B cell (primary cell): Measurements from ENCODE around the gene GNG13. TPM values are rescaled to one million over a fixed set of nuclear protein-coding genes. Genes with fewer than 3 reads are reported as not detected.

Experiments used
- ATAC-seq: fragments of 200-7000 bp; cut with Tn5 transposase; one replicate; pipeline ENCODE4 v1.10.0; 2021; ENCODE audit warnings: low read depth, mild to moderate bottlenecking, moderate number of reproducible peaks, moderate library complexity
- CTCF ChIA-PET: fragments of 350-600 bp; sonication (Branson Sonifier 250); formaldehyde crosslinking; loops from one replicate; lab custom pipeline; 2021; ENCODE audit warnings: antibody characterized with exemption, inconsistent platforms; lab: Charles Lee
- POLR2A ChIA-PET: fragments of 350-600 bp; sonication (Branson Sonifier 250); formaldehyde crosslinking; loops from one replicate; lab custom pipeline; 2021; ENCODE audit warnings: antibody characterized with exemption; lab: Charles Lee
- DNase-seq: peaks from one replicate; pipeline ENCODE4 v3.0.0; 2013
- H2AFZ ChIP-seq: 2 replicates; pipeline ENCODE4 v1.6.1; 2012; ENCODE audit warnings: mild to moderate bottlenecking, low read depth, low read length; ENCODE audit not compliant: insufficient read depth, poor library complexity, severe bottlenecking
- H3K27ac ChIP-seq, 2 donors: 1 replicate in 1 of 2; 2 replicates in 1 of 2; pipeline ENCODE4 v1.5.1; 2012 to 2013; ENCODE audit warnings: low read length in 2 of 2, mild to moderate bottlenecking in 2 of 2, moderate library complexity in 1 of 2
- H3K27me3 ChIP-seq, 4 experiments: fragments of 200-600 bp in 1 of 4; sonication (generic) in 1 of 4; replicated peaks in 1 of 4; 1 replicate in 2 of 4; 2 replicates in 2 of 4; pipeline versions ENCODE4 v1.6.1 to v1.7.0; 2013 to 2016; ENCODE audit warnings: low read length in 3 of 4, mild to moderate bottlenecking in 2 of 4, mixed read lengths in 1 of 4, moderate library complexity in 1 of 4; ENCODE audit not compliant: insufficient read depth in 4 of 4, control insufficient read depth in 3 of 4; ENCODE audit errors: control extremely low read depth in 1 of 4
- H3K36me3 ChIP-seq, 2 experiments: replicated peaks in 1 of 2; 1 replicate in 1 of 2; 2 replicates in 1 of 2; pipeline versions ENCODE4 v1.6.1 to v1.7.1; 2013; ENCODE audit warnings: low read length in 1 of 2; ENCODE audit not compliant: insufficient read depth in 2 of 2, control insufficient read depth in 1 of 2; ENCODE audit errors: control extremely low read depth in 1 of 2, extremely low read depth in 1 of 2
- H3K4me1 ChIP-seq, 2 donors: fragments of 200-600 bp in 1 of 2; sonication (generic) in 1 of 2; 1 replicate in 1 of 2; 2 replicates in 1 of 2; pipeline versions ENCODE4 v1.5.1 to v1.6.1; 2013 to 2017; ENCODE audit warnings: low read length in 2 of 2; ENCODE audit not compliant: control insufficient read depth in 2 of 2, insufficient read depth in 2 of 2
- H3K4me2 ChIP-seq: replicated peaks from 2 replicates; pipeline ENCODE3; 2012; ENCODE audit warnings: mild to moderate bottlenecking, low read depth, low read length; ENCODE audit not compliant: poor library complexity, severe bottlenecking
- H3K4me3 ChIP-seq, 5 experiments: fragments of 200-600 bp in 1 of 5; sonication (generic) in 1 of 5; 1 replicate in 3 of 5; 2 replicates in 2 of 5; pipeline versions ENCODE4 v1.5.1 to v1.7.0; 2011 to 2016; ENCODE audit warnings: low read length in 4 of 5, mild to moderate bottlenecking in 4 of 5, low read depth in 2 of 5, control low read depth in 1 of 5, moderate library complexity in 1 of 5; ENCODE audit not compliant: insufficient read depth in 1 of 5; ENCODE audit errors: control extremely low read depth in 1 of 5, extremely low read depth in 1 of 5
- H3K79me2 ChIP-seq: fragments of 200-600 bp; sonication (generic); one replicate; pipeline ENCODE4 v1.6.0; 2016; ENCODE audit warnings: low read length; ENCODE audit not compliant: control insufficient read depth, insufficient read depth
- H3K9ac ChIP-seq: fragments of 200-600 bp; sonication (generic); 2 replicates; pipeline ENCODE4 v1.6.1; 2017; ENCODE audit warnings: mild to moderate bottlenecking, low read length, moderate library complexity
- H3K9me3 ChIP-seq, 3 donors: one replicate each; pipeline versions ENCODE4 v1.6.1 to v1.7.1; 2013; ENCODE audit warnings: low read length in 2 of 3; ENCODE audit not compliant: control insufficient read depth in 2 of 3, insufficient read depth in 1 of 3; ENCODE audit errors: control extremely low read depth in 1 of 3
- H4K20me1 ChIP-seq: 2 replicates; pipeline ENCODE4 v1.6.0; 2012; ENCODE audit warnings: mild to moderate bottlenecking, low read length; ENCODE audit not compliant: insufficient read depth, control insufficient read depth, poor library complexity, severe bottlenecking
- H3K27ac Mint-ChIP-seq: one replicate; pipeline ENCODE4 v1.8.0; 2021; ENCODE audit warnings: mixed read lengths
- H3K27me3 Mint-ChIP-seq: one replicate; pipeline ENCODE4 v1.8.0; 2021; ENCODE audit warnings: mixed read lengths
- H3K4me1 Mint-ChIP-seq: one replicate; pipeline ENCODE4 v1.8.0; 2021; ENCODE audit warnings: mixed read lengths
- H3K4me3 Mint-ChIP-seq: one replicate; pipeline ENCODE4 v1.8.0; 2021; ENCODE audit warnings: mixed read lengths
- H3K9me3 Mint-ChIP-seq: one replicate; pipeline ENCODE4 v1.8.0; 2022; ENCODE audit warnings: mixed read lengths; ENCODE audit not compliant: insufficient read depth
- EZH2 ChIP-seq: IDR thresholded peaks from 2 replicates; pipeline ENCODE4 v1.6.1; 2012; ENCODE audit warnings: borderline replicate concordance, low read depth, mild to moderate bottlenecking, moderate library complexity, low read length; ENCODE audit not compliant: insufficient read depth, poor library complexity, severe bottlenecking
- WGBS: methylation state at CpG from one replicate; pipeline ENCODE4 v1.1.5; 2013; ENCODE audit warnings: missing lambda C conversion rate; ENCODE audit not compliant: insufficient coverage; 5-methylcytosine and 5-hydroxymethylcytosine counted together
- intact Hi-C: fragments of 100-400 bp; cut with micrococcal nuclease; formaldehyde crosslinking; loops from one replicate; pipeline ENCODE4 v1.10.0; 2022
- polyA plus RNA-seq: library from polyadenylated mRNA; depleted of rRNA; stranded (reverse); fragments of >200 nt; gene quantifications from 2 replicates; pipeline ENCODE4 v1.2.3, GENCODE V29; 2012
- total RNA-seq, 2 donors: library from RNA; stranded (reverse); fragments of 120-200 nt in 1 of 2; gene quantifications; 1 replicate in 1 of 2; 2 replicates in 1 of 2; pipeline versions ENCODE4 v1.2.3 to v1.2.4, GENCODE V29; 2013 to 2022
- TF ChIP-seq, protein P1 (sequence below): fragments of 200-600 bp; IDR thresholded peaks from one replicate; pipeline ENCODE4 v1.8.0; 2022; ENCODE audit warnings: antibody characterized with exemption, mild to moderate bottlenecking

Gene GNG13
- total and polyA plus RNA-seq, 2 donors (not counting 1 experiment from before 2014, with no cell fraction given): not detected

DNA sequence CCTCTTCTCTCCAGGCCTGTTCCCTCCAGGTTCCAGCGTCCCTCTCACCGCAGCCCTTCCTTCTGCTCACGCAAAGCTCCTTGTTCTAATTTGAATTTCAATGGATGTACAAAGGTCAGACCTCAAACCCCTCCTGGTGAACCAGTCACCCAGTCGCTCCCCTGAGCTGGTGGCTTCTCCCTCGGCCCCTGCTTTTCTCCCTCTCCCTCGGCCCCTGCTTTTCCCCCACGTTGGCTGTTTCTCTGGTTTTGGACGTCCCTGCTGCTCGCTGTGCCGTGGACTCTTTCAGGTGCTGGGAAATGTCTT, 48.6 kb downstream of the GNG13 start:
- H3K4me3 Mint-ChIP-seq: no peak overlapping the region
- peaks cover 4 to 6% of the 10 kb centered on the region in 2 donors for H3K4me1 ChIP-seq
- H3K27me3 Mint-ChIP-seq: peaks cover 5% of the 10 kb centered on the region
- no peak overlapping the region for H3K9ac ChIP-seq
- ChIA-PET POLR2A (no interaction called here), CTCF (no interaction called here)
- H3K9me3 ChIP-seq: peaks cover 0 to 4% (median 0%) of the 10 kb centered on the region in 3 donors
- no peak for DNase-seq
- H3K4me1 Mint-ChIP-seq: peaks cover 1% of the 10 kb centered on the region
- no peak overlapping the region for H2AFZ ChIP-seq
- no peak overlapping the region for H3K4me2 ChIP-seq
- no peaks in the 10 kb centered on the region for H3K36me3 ChIP-seq
- H3K27me3 ChIP-seq: no peaks in the 10 kb centered on the region
- H3K27ac Mint-ChIP-seq: no peak overlapping the region
- peaks cover 3% of the 10 kb centered on the region for H3K9me3 Mint-ChIP-seq
- H3K79me2 ChIP-seq: no peaks in the 10 kb centered on the region
- no peak overlapping the region for H3K27ac ChIP-seq
- no peak for TF ChIP-seq EZH2
- TF ChIP-seq, protein P1, sequence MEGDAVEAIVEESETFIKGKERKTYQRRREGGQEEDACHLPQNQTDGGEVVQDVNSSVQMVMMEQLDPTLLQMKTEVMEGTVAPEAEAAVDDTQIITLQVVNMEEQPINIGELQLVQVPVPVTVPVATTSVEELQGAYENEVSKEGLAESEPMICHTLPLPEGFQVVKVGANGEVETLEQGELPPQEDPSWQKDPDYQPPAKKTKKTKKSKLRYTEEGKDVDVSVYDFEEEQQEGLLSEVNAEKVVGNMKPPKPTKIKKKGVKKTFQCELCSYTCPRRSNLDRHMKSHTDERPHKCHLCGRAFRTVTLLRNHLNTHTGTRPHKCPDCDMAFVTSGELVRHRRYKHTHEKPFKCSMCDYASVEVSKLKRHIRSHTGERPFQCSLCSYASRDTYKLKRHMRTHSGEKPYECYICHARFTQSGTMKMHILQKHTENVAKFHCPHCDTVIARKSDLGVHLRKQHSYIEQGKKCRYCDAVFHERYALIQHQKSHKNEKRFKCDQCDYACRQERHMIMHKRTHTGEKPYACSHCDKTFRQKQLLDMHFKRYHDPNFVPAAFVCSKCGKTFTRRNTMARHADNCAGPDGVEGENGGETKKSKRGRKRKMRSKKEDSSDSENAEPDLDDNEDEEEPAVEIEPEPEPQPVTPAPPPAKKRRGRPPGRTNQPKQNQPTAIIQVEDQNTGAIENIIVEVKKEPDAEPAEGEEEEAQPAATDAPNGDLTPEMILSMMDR: no peak
- no peak for ATAC-seq
- intact Hi-C loops: no loop called here
- WGBS: 87% methylated on average over 6 of the region's 10 CpGs
- H4K20me1 ChIP-seq: no peaks in the 10 kb centered on the region
- no peak overlapping the region for H3K4me3 ChIP-seq

DNA sequence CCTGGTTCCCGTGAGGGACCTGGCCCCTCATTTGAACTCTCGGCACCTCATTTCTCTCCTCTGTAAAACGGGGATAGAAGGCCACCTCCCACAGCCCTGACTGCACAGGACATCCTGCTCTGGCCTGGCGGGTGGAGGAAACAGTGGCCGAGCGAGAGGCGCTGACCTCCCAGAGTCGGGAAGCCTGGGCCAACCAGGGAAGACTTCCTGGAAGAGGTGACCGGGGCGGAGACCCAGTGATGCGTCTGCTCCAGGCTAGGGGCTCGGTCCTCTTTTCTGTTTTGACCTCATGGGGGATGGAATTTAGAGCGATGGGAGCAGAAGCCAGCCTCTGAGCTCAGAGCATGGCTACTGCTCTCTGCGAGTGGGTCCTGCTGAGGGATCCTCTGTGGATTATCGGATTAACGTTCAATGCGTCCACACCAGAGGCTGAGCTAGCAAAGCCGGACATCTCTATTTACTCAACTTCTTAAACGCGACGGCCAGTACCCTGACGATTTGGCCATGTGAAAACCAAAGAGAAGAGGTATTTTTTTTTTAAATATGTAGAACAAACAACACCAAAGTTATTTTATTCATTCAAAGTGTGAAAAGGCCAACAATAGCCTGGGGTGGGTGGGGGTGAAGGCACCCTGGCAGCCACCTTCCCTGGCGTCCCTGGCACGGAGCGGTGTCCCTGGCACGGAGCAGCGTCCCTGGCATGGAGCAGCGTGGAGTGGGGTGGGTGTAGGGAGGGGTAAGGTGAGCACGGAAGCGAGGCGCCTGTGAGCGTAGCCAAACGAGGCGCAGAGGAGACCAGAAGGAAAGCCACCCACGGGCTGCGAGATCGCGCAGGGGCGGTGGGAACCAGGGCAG, 49.2 kb downstream of the GNG13 start:
- CTCF ChIA-PET: interaction anchor here (2.1 kb wide), 1 partner anchor 11 kb away, joined by 6 read pairs; the partner anchor contains the start of gene CIAO3
- Histone ChIP-seq H3K36me3 (no peaks in the 10 kb centered on the region), H3K27me3 (no peaks in the 10 kb centered on the region), H3K9ac (no peak overlapping the region), H4K20me1 (no peaks in the 10 kb centered on the region), H3K4me3 (no peak overlapping the region), H2AFZ (no peak overlapping the region), H3K4me1 (peaks cover 4 to 6% of the 10 kb centered on the region in 2 donors), H3K27ac (no peak overlapping the region), H3K9me3 (no peaks in the 10 kb centered on the region), H3K4me2 (no peak overlapping the region), H3K79me2 (no peaks in the 10 kb centered on the region)
- Mint-ChIP-seq H3K4me1 (peaks cover 1% of the 10 kb centered on the region), H3K4me3 (no peak overlapping the region), H3K27ac (no peak overlapping the region), H3K27me3 (peaks cover 2% of the 10 kb centered on the region), H3K9me3 (peaks cover 1% of the 10 kb centered on the region)
- intact Hi-C loops: no loop called here
- TF ChIP-seq EZH2: no peak
- TF ChIP-seq, protein P1: no peak
- POLR2A ChIA-PET: no interaction called here
- ATAC-seq (no peak), DNase-seq (no peak)
- 91% methylated on average over 27 of the region's 39 CpGs for WGBS
